Mesenchymal stem cell (in vitro differentiated cells and primary cell): Measurements from ENCODE around the gene UBFD1.

Experiments used
- DNase-seq: peaks from one replicate; pipeline ENCODE4 v3.0.0-alpha.2; 2013
- H2AFZ ChIP-seq: one replicate; pipeline ENCODE4 v1.6.1; 2013; ENCODE audit warnings: low read depth, mild to moderate bottlenecking, control low read depth, inconsistent platforms, low read length, moderate library complexity
- H2AK5ac ChIP-seq: 2 replicates; pipeline ENCODE4 v1.6.1; 2013; ENCODE audit warnings: low read length, moderate library complexity, mild to moderate bottlenecking, inconsistent platforms; ENCODE audit not compliant: severe bottlenecking
- H2BK120ac ChIP-seq: one replicate; pipeline ENCODE4 v1.6.1; 2013; ENCODE audit warnings: low read depth, mild to moderate bottlenecking, inconsistent platforms, low read length, moderate library complexity
- H2BK12ac ChIP-seq, 2 experiments: one replicate each; pipeline ENCODE4 v1.6.1; 2013; ENCODE audit warnings: inconsistent platforms in 2 of 2, low read length in 2 of 2, mild to moderate bottlenecking in 2 of 2, moderate library complexity in 2 of 2, control low read depth in 1 of 2
- H2BK15ac ChIP-seq: one replicate; pipeline ENCODE4 v1.6.1; 2013; ENCODE audit warnings: mild to moderate bottlenecking, low read depth, inconsistent platforms; ENCODE audit not compliant: poor library complexity, severe bottlenecking
- H2BK5ac ChIP-seq: 2 replicates; pipeline ENCODE4 v1.6.1; 2013; ENCODE audit warnings: low read depth, mild to moderate bottlenecking, low read length, control low read depth, inconsistent platforms; ENCODE audit not compliant: poor library complexity, severe bottlenecking
- H3K14ac ChIP-seq, 2 experiments: one replicate each; pipeline ENCODE4 v1.6.1; 2013; ENCODE audit warnings: inconsistent platforms in 2 of 2, low read length in 2 of 2, control low read depth in 1 of 2, mild to moderate bottlenecking in 1 of 2, moderate library complexity in 1 of 2
- H3K18ac ChIP-seq, 2 experiments: one replicate each; pipeline ENCODE4 v1.6.1; 2013; ENCODE audit warnings: inconsistent platforms in 2 of 2, low read length in 2 of 2, control low read depth in 1 of 2, low read depth in 1 of 2, mild to moderate bottlenecking in 1 of 2
- H3K23ac ChIP-seq, 2 experiments: one replicate each; pipeline ENCODE4 v1.6.1; 2013; ENCODE audit warnings: inconsistent platforms in 2 of 2, low read length in 2 of 2, mild to moderate bottlenecking in 2 of 2, moderate library complexity in 2 of 2, control low read depth in 1 of 2
- H3K27ac ChIP-seq: 2 replicates; pipeline ENCODE4 v1.5.1; 2013; ENCODE audit warnings: mild to moderate bottlenecking, moderate library complexity, low read length, control low read depth, inconsistent platforms; ENCODE audit not compliant: poor library complexity, severe bottlenecking
- H3K27me3 ChIP-seq, 2 experiments: 2 replicates each; pipeline versions ENCODE4 v1.6.1 to v1.7.0; 2013; ENCODE audit warnings: low read length in 2 of 2, mild to moderate bottlenecking in 2 of 2, moderate library complexity in 2 of 2, control low read depth in 1 of 2, inconsistent platforms in 1 of 2; ENCODE audit not compliant: control insufficient read depth in 1 of 2, insufficient read depth in 1 of 2
- H3K36me3 ChIP-seq, 2 experiments: 2 replicates each; pipeline versions ENCODE4 v1.6.1 to v1.7.0; 2013; ENCODE audit warnings: low read length in 2 of 2, control low read depth in 1 of 2, inconsistent platforms in 1 of 2, low read depth in 1 of 2, mild to moderate bottlenecking in 1 of 2; ENCODE audit not compliant: insufficient read depth in 2 of 2, control insufficient read depth in 1 of 2
- H3K4ac ChIP-seq, 2 experiments: one replicate each; pipeline ENCODE4 v1.6.1; 2013; ENCODE audit warnings: inconsistent platforms in 2 of 2, low read length in 2 of 2, mild to moderate bottlenecking in 2 of 2, moderate library complexity in 2 of 2, control low read depth in 1 of 2, low read depth in 1 of 2
- H3K4me1 ChIP-seq: 2 replicates; pipeline ENCODE4 v1.6.1; 2013; ENCODE audit warnings: low read depth, low read length, control low read depth; ENCODE audit not compliant: control insufficient read depth, insufficient read depth
- H3K4me2 ChIP-seq: 2 replicates; pipeline ENCODE4 v1.6.1; 2013; ENCODE audit warnings: low read length, mild to moderate bottlenecking, inconsistent platforms; ENCODE audit not compliant: poor library complexity, severe bottlenecking
- H3K4me3 ChIP-seq, 2 experiments: 2 replicates each; pipeline versions ENCODE4 v1.5.1 to v1.7.0; 2013; ENCODE audit warnings: low read length in 2 of 2, mild to moderate bottlenecking in 2 of 2, control low read depth in 1 of 2, low read depth in 1 of 2; ENCODE audit not compliant: insufficient read depth in 1 of 2
- H3K79me1 ChIP-seq: replicated peaks from 2 replicates; pipeline ENCODE4 v1.6.1; 2013; ENCODE audit warnings: mild to moderate bottlenecking, control low read depth, low read length, inconsistent platforms; ENCODE audit not compliant: poor library complexity, severe bottlenecking
- H3K9ac ChIP-seq: 2 replicates; pipeline ENCODE4 v1.7.0; 2013; ENCODE audit warnings: mild to moderate bottlenecking, low read length, moderate library complexity
- H3K9me3 ChIP-seq: 2 replicates; pipeline ENCODE4 v1.7.0; 2013; ENCODE audit warnings: mild to moderate bottlenecking, low read length; ENCODE audit not compliant: control insufficient read depth
- H4K8ac ChIP-seq: one replicate; pipeline ENCODE4 v1.6.1; 2013; ENCODE audit warnings: inconsistent platforms, mild to moderate bottlenecking, low read length, moderate library complexity
- H4K91ac ChIP-seq: one replicate; pipeline ENCODE4 v1.6.1; 2013; ENCODE audit warnings: mild to moderate bottlenecking, low read length, inconsistent platforms
- WGBS: methylation state at CpG from one replicate; pipeline ENCODE4 v1.1.7; 2013; ENCODE audit warnings: mixed read lengths; 5-methylcytosine and 5-hydroxymethylcytosine counted together

Gene UBFD1

DNA sequence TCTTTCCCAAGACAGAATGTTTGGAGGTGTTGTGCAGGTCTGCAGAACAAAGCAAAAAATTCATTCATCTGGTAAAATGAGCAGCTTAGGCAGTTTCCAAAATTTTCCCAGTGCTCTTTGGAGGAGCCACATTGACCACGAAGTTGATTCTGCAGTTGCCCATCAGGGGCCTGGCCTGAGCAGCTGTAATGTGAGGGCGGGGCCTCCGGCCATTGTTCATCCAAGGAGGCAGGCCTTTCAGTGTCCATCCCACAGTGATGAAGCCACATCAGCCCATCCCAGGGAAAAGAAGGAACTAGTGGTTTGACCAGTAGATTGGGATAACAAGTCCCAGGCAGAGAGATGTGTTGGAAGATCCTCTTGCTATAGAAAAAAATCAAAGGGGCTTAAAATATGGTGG, 10.1 kb downstream of the UBFD1 start:
- no peak overlapping the region for H3K27ac ChIP-seq
- no peak overlapping the region for H4K91ac ChIP-seq
- no peak overlapping the region for H2BK12ac ChIP-seq
- H2BK15ac ChIP-seq, result no peak overlapping the region
- no peak overlapping the region for H2AK5ac ChIP-seq
- H3K18ac ChIP-seq, result no peak overlapping the region
- H2BK120ac ChIP-seq, result no peak overlapping the region
- no peaks in the 10 kb centered on the region for H3K4me1 ChIP-seq
- no peak overlapping the region for H2BK5ac ChIP-seq
- H3K14ac ChIP-seq, result no peak overlapping the region
- 93% methylated on average over 3 of the region's 3 CpGs for WGBS
- no peaks in the 10 kb centered on the region for H3K27me3 ChIP-seq
- no peak overlapping the region for H3K4ac ChIP-seq
- no peaks in the 10 kb centered on the region for H3K9me3 ChIP-seq
- no peak overlapping the region for H3K4me2 ChIP-seq
- H3K9ac ChIP-seq, result no peak overlapping the region
- H3K36me3 ChIP-seq, result peaks cover 71 to 99% of the 10 kb centered on the region in 2 experiments
- peaks cover 46% of the 10 kb centered on the region for H3K79me1 ChIP-seq
- no peak overlapping the region for H4K8ac ChIP-seq
- no peak overlapping the region for H2AFZ ChIP-seq
- no peak for DNase-seq
- no peak overlapping the region for H3K23ac ChIP-seq
- H3K4me3 ChIP-seq, result no peak overlapping the region

DNA sequence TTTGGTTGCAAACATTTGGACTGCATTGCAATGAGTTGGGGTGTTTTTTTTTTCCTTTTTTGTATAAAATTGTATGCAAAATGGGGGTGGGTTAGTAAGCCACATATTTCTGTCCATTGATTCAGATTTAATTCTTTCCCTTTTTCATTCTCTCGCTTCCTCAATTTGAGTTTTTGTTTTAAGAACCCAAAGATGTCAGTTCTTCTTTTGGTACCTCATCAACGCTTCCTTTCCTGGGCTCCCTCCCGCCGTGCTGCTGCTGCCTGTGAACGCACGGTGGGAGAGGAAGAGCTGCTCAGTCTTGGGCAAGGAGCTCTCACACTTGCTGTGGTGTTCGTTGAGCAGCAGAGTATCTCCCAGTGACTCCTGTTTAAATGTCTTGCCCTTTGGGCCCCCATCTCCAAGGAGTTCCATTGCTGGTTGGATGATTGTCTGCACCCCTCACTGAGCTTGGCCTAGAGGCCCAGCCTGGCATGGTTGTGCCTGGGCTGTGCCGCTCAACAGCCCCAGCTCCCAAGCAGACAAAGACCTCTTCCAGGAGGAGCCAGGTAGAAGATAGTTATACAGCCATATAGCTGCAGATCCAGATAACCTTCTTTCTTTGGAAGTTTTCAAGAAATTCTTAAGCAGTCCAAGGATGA, 13.6 kb downstream of the UBFD1 start:
- H3K36me3 ChIP-seq, result peaks cover 63 to 95% of the 10 kb centered on the region in 2 experiments
- no peak overlapping the region for H3K18ac ChIP-seq
- H3K27ac ChIP-seq, result no peak overlapping the region
- H4K8ac ChIP-seq, result no peak overlapping the region
- H3K27me3 ChIP-seq, result no peaks in the 10 kb centered on the region
- no peak overlapping the region for H2AK5ac ChIP-seq
- no peak overlapping the region for H2BK5ac ChIP-seq
- H2BK120ac ChIP-seq, result no peak overlapping the region
- H3K4me2 ChIP-seq, result no peak overlapping the region
- no peak overlapping the region for H3K4me3 ChIP-seq
- H2AFZ ChIP-seq, result no peak overlapping the region
- H2BK12ac ChIP-seq, result no peak overlapping the region
- no peak overlapping the region for H3K9ac ChIP-seq
- H3K14ac ChIP-seq, result no peak overlapping the region
- H3K79me1 ChIP-seq, result peaks cover 29% of the 10 kb centered on the region
- no peak overlapping the region for H2BK15ac ChIP-seq
- no peak overlapping the region for H3K4ac ChIP-seq
- no peak overlapping the region for H3K23ac ChIP-seq
- no peak overlapping the region for H4K91ac ChIP-seq
- 92% methylated on average over 8 of the region's 8 CpGs for WGBS
- no peaks in the 10 kb centered on the region for H3K4me1 ChIP-seq
- H3K9me3 ChIP-seq, result no peaks in the 10 kb centered on the region
- DNase-seq, result no peak

DNA sequence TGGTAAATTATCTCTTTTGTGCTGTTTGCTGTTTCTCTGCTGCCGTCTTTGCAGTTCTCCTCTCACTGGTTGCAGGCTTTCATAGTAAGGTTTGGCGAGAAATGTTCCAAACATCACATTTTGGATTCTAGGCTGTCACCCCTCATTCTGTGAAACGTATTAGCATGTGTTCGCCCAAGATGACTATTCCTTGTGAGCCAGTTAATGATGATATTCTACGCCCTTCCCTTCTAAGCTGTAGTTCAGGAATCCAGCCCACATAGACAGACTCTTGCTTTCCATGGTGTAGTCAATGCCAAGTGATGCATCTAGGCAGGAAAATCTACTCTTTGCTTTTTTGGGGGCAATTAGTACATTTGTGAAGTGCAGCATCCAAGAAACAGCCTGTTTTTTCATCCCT, 14.4 kb downstream of the UBFD1 start:
- no peak overlapping the region for H2AFZ ChIP-seq
- 99% methylated on average over 5 of the region's 5 CpGs for WGBS
- no peaks in the 10 kb centered on the region for H3K27me3 ChIP-seq
- no peak overlapping the region for H3K23ac ChIP-seq
- no peak overlapping the region for H3K27ac ChIP-seq
- no peak overlapping the region for H2AK5ac ChIP-seq
- H2BK120ac ChIP-seq, result no peak overlapping the region
- H3K4ac ChIP-seq, result no peak overlapping the region
- H3K9ac ChIP-seq, result no peak overlapping the region
- H3K14ac ChIP-seq, result no peak overlapping the region
- peaks cover 62 to 93% of the 10 kb centered on the region in 2 experiments for H3K36me3 ChIP-seq
- H2BK5ac ChIP-seq, result no peak overlapping the region
- H2BK15ac ChIP-seq, result no peak overlapping the region
- H3K4me3 ChIP-seq, result no peak overlapping the region
- H3K9me3 ChIP-seq, result no peaks in the 10 kb centered on the region
- H3K4me1 ChIP-seq, result no peaks in the 10 kb centered on the region
- no peak overlapping the region for H4K91ac ChIP-seq
- no peak overlapping the region for H4K8ac ChIP-seq
- H3K18ac ChIP-seq, result no peak overlapping the region
- H3K4me2 ChIP-seq, result no peak overlapping the region
- DNase-seq, result no peak
- no peak overlapping the region for H2BK12ac ChIP-seq
- H3K79me1 ChIP-seq, result peaks cover 25% of the 10 kb centered on the region

DNA sequence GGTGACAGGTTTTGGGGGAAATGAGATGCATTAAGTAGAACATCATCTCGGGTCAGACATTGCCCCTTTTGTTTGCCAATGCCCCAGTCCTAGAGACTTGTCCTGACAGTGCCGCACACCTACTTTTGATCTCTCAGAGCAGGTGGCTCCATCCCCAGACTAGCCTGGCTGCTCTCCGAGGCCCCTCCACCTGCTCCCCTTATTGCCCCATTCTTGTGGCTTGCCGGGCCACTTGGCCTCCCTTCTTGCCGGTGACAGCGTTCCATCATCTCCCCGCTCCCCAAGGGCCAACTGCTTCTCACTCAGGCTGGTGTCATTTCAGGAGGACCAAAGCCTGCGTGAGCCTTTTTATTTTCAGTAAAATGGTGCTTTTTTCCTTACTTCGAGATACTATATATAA, 14.9 kb downstream of the UBFD1 start:
- no peak overlapping the region for H2AFZ ChIP-seq
- no peak overlapping the region for H4K91ac ChIP-seq
- peaks cover 59 to 92% of the 10 kb centered on the region in 2 experiments for H3K36me3 ChIP-seq
- H2AK5ac ChIP-seq, result no peak overlapping the region
- H3K23ac ChIP-seq, result no peak overlapping the region
- no peaks in the 10 kb centered on the region for H3K4me1 ChIP-seq
- H3K9ac ChIP-seq, result no peak overlapping the region
- H3K18ac ChIP-seq, result no peak overlapping the region
- H3K4ac ChIP-seq, result no peak overlapping the region
- no peak overlapping the region for H3K27ac ChIP-seq
- H2BK15ac ChIP-seq, result no peak overlapping the region
- DNase-seq, result no peak
- no peak overlapping the region for H3K14ac ChIP-seq
- no peaks in the 10 kb centered on the region for H3K9me3 ChIP-seq
- H3K79me1 ChIP-seq, result peaks cover 23% of the 10 kb centered on the region
- no peak overlapping the region for H2BK12ac ChIP-seq
- no peak overlapping the region for H2BK5ac ChIP-seq
- no peak overlapping the region for H3K4me2 ChIP-seq
- no peaks in the 10 kb centered on the region for H3K27me3 ChIP-seq
- H3K4me3 ChIP-seq, result no peak overlapping the region
- 98% methylated on average over 7 of the region's 9 CpGs for WGBS
- H2BK120ac ChIP-seq, result no peak overlapping the region
- H4K8ac ChIP-seq, result no peak overlapping the region
